SU-DHL-6 (cell line): ENCODE measurements around the gene DNAJB8.

Source experiments
- H2AFZ ChIP-seq: fragments of 200-600 bp; sonication (generic); 2 replicates; pipeline ENCODE4 v1.6.1; 2014; ENCODE audit warnings: low read depth, mild to moderate bottlenecking, moderate library complexity, mixed read lengths, antibody characterized with exemption, low read length; ENCODE audit not compliant: severe bottlenecking
- H3F3A ChIP-seq: fragments of 200-600 bp; shearing (Covaris generic); 2 replicates; pipeline ENCODE4 v1.6.0; 2016; ENCODE audit warnings: antibody characterized with exemption, mild to moderate bottlenecking; ENCODE audit not compliant: insufficient read depth
- H3K27ac ChIP-seq: fragments of 200-600 bp; sonication (generic); 2 replicates; pipeline ENCODE4 v1.5.1; 2016; ENCODE audit warnings: low read depth, mild to moderate bottlenecking, low read length, moderate library complexity, mixed read lengths
- H3K27me3 ChIP-seq: fragments of 200-600 bp; sonication (generic), shearing (Covaris generic); 2 replicates; pipeline ENCODE4 v1.6.0; 2014; ENCODE audit warnings: mild to moderate bottlenecking, low read length
- H3K36me3 ChIP-seq: fragments of 200-600 bp; sonication (generic); 2 replicates; pipeline ENCODE4 v1.6.1; 2014; ENCODE audit warnings: mild to moderate bottlenecking, low read length, mixed read lengths
- H3K4me2 ChIP-seq: fragments of 300-600, 200-600 bp; shearing (Covaris generic), sonication (generic); 2 replicates; pipeline ENCODE4 v1.6.0; 2014; ENCODE audit warnings: low read length, low read depth, mild to moderate bottlenecking; ENCODE audit not compliant: poor library complexity, severe bottlenecking
- H3K4me3 ChIP-seq: fragments of 200-600 bp; sonication (generic); 2 replicates; pipeline ENCODE4 v1.5.1; 2014; ENCODE audit warnings: antibody characterized with exemption, low read length, mild to moderate bottlenecking, mixed read lengths; ENCODE audit not compliant: insufficient read depth, poor library complexity, severe bottlenecking
- H3K79me2 ChIP-seq: fragments of 200-600 bp; sonication (generic); 2 replicates; pipeline ENCODE4 v1.6.1; 2014; ENCODE audit warnings: mild to moderate bottlenecking, low read length, moderate library complexity; ENCODE audit not compliant: insufficient read depth
- H3K9ac ChIP-seq: fragments of 200-600 bp; sonication (generic); 2 replicates; pipeline ENCODE4 v1.7.0; 2014; ENCODE audit warnings: mild to moderate bottlenecking, low read length
- H3K9me2 ChIP-seq: fragments of 200-600 bp; sonication (generic); replicated peaks from 2 replicates; pipeline ENCODE4 v1.6.1; 2014; ENCODE audit warnings: low read length; ENCODE audit not compliant: insufficient read depth
- H3K9me3 ChIP-seq: fragments of 200-600 bp; sonication (generic); 2 replicates; pipeline ENCODE4 v1.6.1; 2014; ENCODE audit warnings: low read length, mixed read lengths; ENCODE audit not compliant: insufficient read depth
- H4K20me1 ChIP-seq: fragments of 200-600 bp; sonication (generic); 2 replicates; pipeline ENCODE4 v1.6.1; 2014; ENCODE audit warnings: low read depth, mild to moderate bottlenecking, antibody characterized with exemption, low read length, moderate library complexity, mixed read lengths
- CTCF ChIP-seq: fragments of 200-600 bp; sonication (generic); IDR thresholded peaks from one replicate; pipeline ENCODE4 v1.5.1; 2017; ENCODE audit warnings: antibody characterized with exemption, mild to moderate bottlenecking, low read length, moderate library complexity; ENCODE audit not compliant: insufficient read depth, poor library complexity, severe bottlenecking
- EZH2phosphoT487 ChIP-seq: fragments of 200-600 bp; sonication (generic), shearing (Covaris generic); conservative IDR thresholded peaks from 2 replicates; pipeline ENCODE4 v1.6.1; 2018; ENCODE audit warnings: mild to moderate bottlenecking, antibody characterized with exemption, low read length, moderate library complexity, mixed read lengths

DNAJB8 gene

DNA sequence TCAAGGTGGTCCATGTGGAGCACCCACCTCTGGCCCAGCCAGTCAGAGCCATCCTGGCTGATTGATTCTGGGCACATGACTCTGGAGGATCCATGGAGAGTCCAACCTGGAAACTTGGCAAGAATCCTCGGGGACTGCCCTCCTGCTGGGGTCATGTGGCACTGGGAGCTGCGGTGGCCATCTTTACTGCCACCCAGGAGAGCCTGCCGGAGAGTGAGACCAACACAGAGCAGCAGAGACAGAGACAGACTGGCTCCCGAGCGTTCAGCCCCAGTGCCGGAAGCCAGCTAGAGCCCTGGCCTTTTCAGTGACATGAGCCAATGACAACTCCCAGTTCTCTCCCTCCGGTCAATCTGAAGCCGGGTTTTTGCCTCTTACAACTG is 37.8 kb upstream of the DNAJB8 start:
- no peaks in the 10 kb centered on the region for H3F3A ChIP-seq
- H3K9me3 ChIP-seq, result no peaks in the 10 kb centered on the region
- H4K20me1 ChIP-seq, result no peaks in the 10 kb centered on the region
- TF ChIP-seq CTCF, result no peak
- no peak for TF ChIP-seq EZH2phosphoT487
- no peaks in the 10 kb centered on the region for H3K36me3 ChIP-seq
- H3K27me3 ChIP-seq, result no peaks in the 10 kb centered on the region
- no peaks in the 10 kb centered on the region for H3K9me2 ChIP-seq
- no peak overlapping the region for H3K4me2 ChIP-seq
- H2AFZ ChIP-seq, result no peak overlapping the region
- H3K4me3 ChIP-seq, result no peak overlapping the region
- H3K9ac ChIP-seq, result no peak overlapping the region
- H3K27ac ChIP-seq, result no peak overlapping the region
- H3K79me2 ChIP-seq, result no peaks in the 10 kb centered on the region

DNA sequence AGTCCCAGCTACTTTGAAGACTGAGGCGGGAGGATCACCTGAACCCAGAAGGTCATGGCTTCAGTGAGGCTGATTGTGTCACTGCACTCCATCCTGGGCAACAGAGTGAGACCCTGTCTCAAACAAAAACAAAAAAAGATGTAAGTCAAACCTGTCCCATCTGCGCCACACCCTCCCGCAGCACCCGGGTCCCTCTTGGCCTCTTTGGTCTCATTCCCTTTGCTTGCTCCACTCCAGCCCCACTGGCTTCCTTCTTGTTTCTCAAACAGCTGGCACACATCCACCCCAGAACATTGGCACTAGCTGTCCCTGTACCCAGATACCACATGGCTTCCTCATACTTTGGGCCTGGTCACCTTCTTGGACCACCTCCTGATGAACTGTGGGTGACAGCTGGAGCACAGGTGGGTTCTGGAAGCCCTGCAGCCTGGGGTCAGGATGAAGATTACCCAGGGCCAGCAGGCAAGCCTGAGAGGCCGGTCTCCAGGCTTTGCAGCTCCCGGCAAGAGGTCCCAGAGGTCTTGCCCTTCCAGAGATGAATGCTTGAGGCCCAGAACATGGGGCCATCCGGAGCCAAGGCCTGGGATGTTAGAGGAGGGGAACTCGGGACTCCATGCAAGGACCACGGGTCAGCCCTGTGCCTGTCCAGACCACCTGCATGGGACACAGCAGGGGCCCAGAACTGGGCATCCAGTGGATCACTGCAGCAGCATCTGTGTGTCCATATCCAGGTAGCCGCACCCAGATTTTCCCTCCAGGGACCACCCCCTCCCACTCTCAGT is 37.3 kb upstream of the DNAJB8 start:
- H2AFZ ChIP-seq, result no peak overlapping the region
- H3K9me3 ChIP-seq, result no peaks in the 10 kb centered on the region
- H4K20me1 ChIP-seq, result no peaks in the 10 kb centered on the region
- no peak for TF ChIP-seq EZH2phosphoT487
- no peak for TF ChIP-seq CTCF
- no peak overlapping the region for H3K4me3 ChIP-seq
- no peaks in the 10 kb centered on the region for H3K27me3 ChIP-seq
- no peaks in the 10 kb centered on the region for H3K9me2 ChIP-seq
- H3K36me3 ChIP-seq, result no peaks in the 10 kb centered on the region
- H3K79me2 ChIP-seq, result no peaks in the 10 kb centered on the region
- no peak overlapping the region for H3K4me2 ChIP-seq
- no peaks in the 10 kb centered on the region for H3F3A ChIP-seq
- H3K9ac ChIP-seq, result no peak overlapping the region
- H3K27ac ChIP-seq, result no peak overlapping the region

- Histone ChIP-seq H2AFZ (no peak overlapping the region), H3K27me3 (no peaks in the 10 kb centered on the region), H3K4me3 (no peak overlapping the region), H3K9me2 (no peaks in the 10 kb centered on the region), H3K27ac (no peak overlapping the region), H3K9ac (no peak overlapping the region), H3F3A (no peaks in the 10 kb centered on the region), H3K36me3 (no peaks in the 10 kb centered on the region), H4K20me1 (no peaks in the 10 kb centered on the region), H3K9me3 (no peaks in the 10 kb centered on the region), H3K79me2 (no peaks in the 10 kb centered on the region), H3K4me2 (no peak overlapping the region)
- TF ChIP-seq CTCF (no peak), EZH2phosphoT487 (no peak)
These were observed 36.5 kb upstream of the DNAJB8 start for GRCh38 chr3:128503164-128503651.
